ENCODE results near the gene RASA4B.

The RASA4B gene

GRCh38 chr7:102451371-102452054, 66.1 kb downstream of the RASA4B start:
- no peak for DNase-seq

DNA sequence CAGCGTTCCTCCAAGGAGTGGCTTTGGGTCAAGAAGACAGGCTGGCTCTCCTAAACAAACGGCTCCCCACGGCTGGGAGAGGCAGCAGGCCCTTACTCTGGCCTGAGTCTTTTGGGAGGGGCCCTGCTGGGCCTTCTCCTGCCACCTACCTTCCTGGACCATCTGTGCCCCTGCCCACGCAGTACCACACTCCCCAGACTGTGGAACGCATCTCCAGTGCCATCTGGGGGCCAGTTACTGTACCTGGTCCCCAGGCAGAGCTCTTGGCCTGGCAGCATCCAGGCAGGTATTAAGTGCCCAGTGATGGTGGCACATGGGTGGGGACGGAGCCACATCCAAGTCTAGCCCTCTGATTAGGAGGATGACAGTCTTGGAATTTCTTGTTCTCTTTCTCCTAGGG, 67.3 kb downstream of the RASA4B start:
- DNase-seq: no peak

- DNase-seq: no peak
Measured at GRCh38 chr7:102449136-102449535, 68.4 kb downstream of the RASA4B start.

- DNase-seq: no peak
Measured at GRCh38 chr7:102447311-102447710, 70.3 kb downstream of the RASA4B start.

DNA sequence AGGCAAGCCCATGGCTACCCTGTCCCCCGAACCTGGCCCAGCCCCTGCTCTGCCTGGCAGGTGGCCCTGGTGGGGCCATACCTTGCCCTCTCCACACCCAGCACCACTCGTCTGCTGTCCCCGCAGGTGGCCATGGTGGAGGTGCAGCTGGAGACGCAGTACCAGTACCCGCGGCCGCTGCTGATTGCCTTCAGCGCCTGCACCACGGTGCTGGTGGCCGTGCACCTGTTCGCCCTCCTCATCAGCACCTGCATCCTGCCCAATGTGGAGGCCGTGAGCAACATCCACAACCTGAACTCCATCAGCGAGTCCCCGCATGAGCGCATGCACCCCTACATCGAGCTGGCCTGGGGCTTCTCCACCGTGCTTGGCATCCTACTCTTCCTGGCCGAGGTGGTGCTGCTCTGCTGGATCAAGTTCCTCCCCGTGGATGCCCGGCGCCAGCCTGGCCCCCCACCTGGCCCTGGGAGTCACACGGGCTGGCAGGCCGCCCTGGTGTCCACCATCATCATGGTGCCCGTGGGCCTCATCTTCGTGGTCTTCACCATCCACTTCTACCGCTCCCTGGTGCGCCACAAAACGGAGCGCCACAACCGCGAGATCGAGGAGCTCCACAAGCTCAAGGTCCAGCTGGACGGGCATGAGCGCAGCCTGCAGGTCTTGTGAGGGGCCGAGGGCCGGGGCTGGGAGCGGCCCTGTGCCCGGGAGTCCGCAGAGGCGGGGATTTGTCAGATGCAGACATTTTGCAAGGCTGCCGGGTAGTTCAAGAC, 71.0 kb downstream of the RASA4B start:
- no peak for DNase-seq

GRCh38 chr7:102445674-102446071, 71.9 kb downstream of the RASA4B start:
- DNase-seq: no peak

- no peak for DNase-seq
Measured at GRCh38 chr7:102444961-102445673, 72.5 kb downstream of the RASA4B start.

DNA sequence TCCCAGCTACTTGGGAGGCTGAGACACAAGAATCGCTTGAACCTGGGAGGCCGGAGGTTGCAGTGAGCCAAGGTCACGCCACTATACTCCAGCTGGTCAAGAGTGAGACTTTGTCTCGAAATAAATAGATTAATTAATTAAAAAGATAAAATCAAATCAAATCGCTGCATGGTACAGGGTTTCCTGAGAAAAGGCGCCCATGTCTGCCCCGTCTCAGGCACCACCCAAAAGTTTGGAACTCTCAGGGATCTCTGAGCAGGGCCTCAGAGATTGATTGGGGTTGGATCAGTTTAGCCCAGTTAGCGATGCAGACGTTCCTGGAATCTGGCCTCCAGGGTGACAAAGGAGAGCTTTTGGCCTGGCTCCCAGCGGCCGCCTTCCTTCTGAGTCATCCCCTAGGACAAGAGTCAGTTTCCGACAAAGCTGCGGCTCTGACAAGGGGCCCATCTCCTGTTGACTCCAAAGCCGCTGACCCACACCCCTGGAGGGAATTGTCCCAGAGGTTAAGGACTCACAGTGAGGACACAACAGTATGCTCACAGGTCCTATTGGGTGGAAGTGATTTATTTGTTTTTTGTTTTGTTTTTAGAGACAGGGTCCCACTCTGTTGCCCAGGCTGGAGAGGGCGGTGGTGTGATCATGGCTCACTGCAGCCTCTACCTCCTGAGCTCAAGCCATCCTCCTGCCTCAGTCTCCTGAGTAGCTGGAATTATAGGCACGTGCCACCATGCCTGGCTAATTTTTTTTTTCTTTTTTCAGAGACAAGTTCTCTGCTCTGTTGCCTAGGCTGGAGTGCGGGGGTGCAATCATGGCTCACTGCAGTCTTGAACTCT, 77.4 kb downstream of the RASA4B start:
- no peak for DNase-seq

GRCh38 chr7:102436118-102436517, 81.5 kb downstream of the RASA4B start:
- DNase-seq: no peak

- no peak for DNase-seq
Measured at GRCh38 chr7:102434039-102434486, 83.5 kb downstream of the RASA4B start.

GRCh38 chr7:102433219-102434038, 84.1 kb downstream of the RASA4B start, which contains the start of gene ORAI2:
Gene ORAI2 (plus strand): TSS chr7:102433575. CDS start chr7:102438957, 5,382 bp downstream.
- DNase-seq: peak; percentile 42 to 49
